A172 (cell line): ENCODE results near the gene GP9. TPM values are rescaled to one million over a fixed set of nuclear protein-coding genes. Genes with fewer than 3 reads are reported as not detected.
"Not testable (repeated sequence)": the region's sequence is repeated elsewhere in the genome, so short reads cannot be mapped to it uniquely, and the experiment has no call there.

ENCODE experiments used
- DNase-seq: peaks from one replicate; pipeline ENCODE4 v3.0.0-alpha.2; 2015; ENCODE audit warnings: low spot score
- total RNA-seq: library from RNA; depleted of rRNA; stranded (reverse); fragments of >200 nt; shearing (Covaris generic); gene quantifications from 2 replicates; pipeline ENCODE4 v1.2.3, GENCODE V29; 2014; rRNA removed

Gene GP9
- total RNA-seq, 1 experiment from 2014 or later = not detected

DNA sequence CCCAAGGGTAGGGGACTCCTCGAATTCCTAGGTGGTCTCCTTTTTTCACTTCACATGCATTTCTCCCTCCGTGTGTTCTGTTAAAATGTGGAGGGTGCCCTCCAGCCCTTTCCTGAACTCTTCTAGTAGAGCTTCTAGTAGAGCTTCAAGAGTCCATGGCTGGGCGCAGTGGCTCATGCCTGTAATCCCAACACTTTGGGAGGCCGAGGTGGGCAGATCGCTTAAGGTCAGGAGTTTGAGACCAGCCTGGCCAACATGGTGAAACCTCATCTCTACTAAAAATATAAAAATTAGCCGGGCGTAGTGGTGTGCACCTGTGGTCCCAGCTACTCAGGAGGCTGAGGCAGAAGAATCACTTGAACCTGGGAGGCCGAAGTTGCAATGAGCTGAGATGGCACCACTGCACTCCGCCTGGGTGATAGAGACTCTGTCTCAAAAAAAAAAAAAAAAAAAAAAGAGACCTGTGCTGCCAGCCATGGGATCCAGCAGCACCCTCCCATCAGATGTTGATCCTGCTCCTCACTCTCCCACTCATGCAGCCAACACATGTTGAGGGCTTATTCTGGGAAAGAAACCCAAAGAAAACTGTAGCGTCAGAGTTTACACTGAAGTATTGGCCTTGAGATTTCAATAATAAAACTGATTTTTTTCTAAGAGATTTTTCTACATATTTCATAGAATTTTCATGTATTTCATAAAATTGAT lies 50.6 kb downstream of the GP9 start:
- DNase-seq = not testable (repeated sequence)

Other genes starting within 250 kb of the GP9 start
- 67.2 and 73.8 TPM in 2 replicates for gene ACAD9, start 181.2 kb upstream of the GP9 start, total RNA-seq
- 0.34 and 0.53 TPM in 2 replicates for gene CFAP92, start 66.7 kb upstream of the GP9 start, total RNA-seq
- gene EFCC1, start 59.5 kb upstream of the GP9 start, total RNA-seq = 0.22 and 0.29 TPM in 2 replicates
- gene RAB43, start 61.0 kb downstream of the GP9 start, total RNA-seq = 19.8 and 25.3 TPM in 2 replicates
- 98.6 and 120 TPM in 2 replicates for gene ISY1, start 100.3 kb downstream of the GP9 start, total RNA-seq
- gene CNBP, start 123.1 kb downstream of the GP9 start, total RNA-seq = 543 and 605 TPM in 2 replicates
- 296 and 315 TPM in 2 replicates for gene COPG1, start 188.8 kb downstream of the GP9 start, total RNA-seq
- gene HMCES, start 218.1 kb downstream of the GP9 start, total RNA-seq = 97.1 and 121 TPM in 2 replicates